HG02642 (cell line): ENCODE data around the gene SEC31A.

Source experiments
- ATAC-seq: cut with Tn5 transposase; IDR thresholded peaks from one replicate; pipeline ENCODE4 v1.9.1; 2021; ENCODE audit warnings: mild to moderate bottlenecking; ENCODE audit not compliant: unreplicated experiment, poor library complexity

Gene SEC31A

DNA sequence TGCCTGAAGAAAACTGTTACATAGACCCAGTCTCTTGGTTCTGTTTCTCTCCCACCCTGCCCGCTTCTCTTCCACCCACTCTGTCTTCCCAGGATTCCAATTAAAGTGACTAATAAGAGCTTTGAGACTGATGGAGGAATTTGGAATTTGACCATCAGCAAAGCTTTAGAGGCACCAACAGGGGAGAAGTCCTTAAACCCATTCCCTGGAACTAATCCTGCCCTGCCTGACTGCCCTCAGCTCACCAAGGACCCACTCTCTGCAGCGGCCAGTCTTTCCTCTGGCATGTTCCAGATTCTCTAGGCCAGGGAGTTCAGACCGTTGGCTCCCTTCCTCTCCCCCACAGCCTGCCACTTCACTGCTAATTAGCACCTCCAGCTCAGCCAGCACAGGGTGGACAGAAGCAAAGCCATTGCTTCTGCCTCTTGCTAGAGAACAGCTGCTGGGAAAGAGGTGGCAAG is 116.2 kb downstream of the SEC31A start:
- no peak for ATAC-seq

DNA sequence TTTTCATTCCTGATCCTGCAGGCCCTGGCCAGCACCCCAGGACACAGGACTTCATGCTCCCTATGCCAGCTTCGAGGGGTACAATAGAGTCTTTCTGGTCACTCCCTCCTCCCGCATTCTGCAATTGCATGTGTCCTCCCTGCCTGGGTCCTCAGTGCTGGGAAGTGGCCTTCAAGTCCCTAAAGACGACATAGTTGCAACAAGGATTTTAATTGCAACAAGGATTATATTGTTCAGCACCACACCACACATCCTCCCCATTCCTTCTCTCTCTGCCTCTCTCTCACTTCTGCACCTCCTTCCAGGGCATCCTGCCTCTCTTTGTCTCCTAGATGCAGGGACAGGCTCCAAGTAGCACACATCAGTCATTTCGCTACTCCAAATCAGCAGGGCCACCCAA is 117.9 kb downstream of the SEC31A start:
- no peak for ATAC-seq

DNA sequence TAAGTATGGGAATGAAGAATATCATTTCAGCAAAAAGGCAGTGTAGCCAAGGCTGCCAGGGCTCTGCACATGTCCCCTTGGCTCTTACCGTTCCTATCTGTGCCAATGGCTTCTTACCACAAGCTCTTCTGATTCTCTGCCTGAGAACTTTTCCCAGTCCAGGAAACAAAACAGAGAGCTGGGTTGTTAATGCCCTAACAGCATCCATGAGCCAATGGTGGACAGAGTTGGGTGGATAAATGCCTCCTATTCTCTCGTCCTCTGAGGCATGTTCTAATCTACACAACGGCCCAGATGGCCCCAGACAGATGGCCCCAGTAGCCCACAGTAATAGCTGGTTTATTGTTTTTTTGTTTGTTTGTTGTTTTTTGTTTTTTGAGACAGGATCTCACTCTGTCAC is 120.3 kb downstream of the SEC31A start:
- no peak for ATAC-seq
